Mucosa of stomach (tissue), 1 donor: ENCODE measurements around the gene HIPK2.

Experiments used
- H3K27me3 ChIP-seq: one replicate; pipeline ENCODE4 v1.7.0; 2013; ENCODE audit warnings: mild to moderate bottlenecking, low read length; ENCODE audit not compliant: control insufficient read depth, insufficient read depth
- H3K36me3 ChIP-seq: one replicate; pipeline ENCODE4 v1.7.0; 2013; ENCODE audit warnings: low read length; ENCODE audit not compliant: control insufficient read depth, insufficient read depth
- H3K4me1 ChIP-seq: one replicate; pipeline ENCODE4 v1.7.0; 2013; ENCODE audit warnings: mild to moderate bottlenecking, low read length; ENCODE audit not compliant: control insufficient read depth, insufficient read depth
- H3K4me3 ChIP-seq: one replicate; pipeline ENCODE4 v1.7.0; 2013; ENCODE audit warnings: low read length
- H3K9ac ChIP-seq: one replicate; pipeline ENCODE4 v1.7.0; 2013; ENCODE audit warnings: mild to moderate bottlenecking, low read length, moderate library complexity
- H3K9me3 ChIP-seq: one replicate; pipeline ENCODE4 v1.7.0; 2013; ENCODE audit warnings: mild to moderate bottlenecking, low read length, moderate library complexity; ENCODE audit not compliant: control insufficient read depth
- donor health status: Pancreatic carcinoma.

HIPK2 gene

DNA sequence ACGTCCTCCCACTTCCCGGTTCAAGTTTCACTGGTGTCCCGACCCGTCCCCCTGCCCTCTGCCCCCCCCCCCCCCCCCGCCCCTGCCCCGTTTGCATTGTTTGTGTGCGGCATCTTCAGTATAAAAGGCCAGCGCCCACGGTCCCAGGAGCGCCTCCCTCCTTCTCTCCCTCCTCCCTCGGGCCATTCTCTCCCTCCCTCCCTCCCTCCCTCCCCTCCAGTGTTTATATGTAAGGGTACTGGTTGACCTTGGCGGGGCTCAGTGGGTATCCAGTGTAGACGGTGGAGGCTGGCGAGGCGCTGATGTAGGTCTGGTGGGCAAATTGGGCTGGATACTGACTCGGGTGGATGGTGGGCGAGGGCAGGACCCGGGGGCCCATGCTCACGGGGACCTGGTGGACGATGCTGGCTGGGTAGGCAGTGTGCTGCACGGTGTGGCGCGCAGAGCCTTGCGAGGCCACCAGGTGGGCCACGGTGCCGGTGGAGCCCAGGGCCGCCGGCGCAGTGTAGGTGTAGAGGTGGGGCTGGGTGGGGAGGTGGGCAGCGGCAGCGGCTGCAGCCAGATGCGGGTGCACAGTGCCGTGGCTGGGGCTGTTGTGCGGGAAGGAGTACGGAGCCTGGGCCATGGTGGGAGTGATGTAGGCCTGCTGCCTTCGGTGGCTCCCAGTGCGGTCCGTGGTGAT lies 205.0 kb downstream of the HIPK2 start:
- H3K27me3 ChIP-seq = no peaks in the 10 kb centered on the region
- H3K9me3 ChIP-seq = no peaks in the 10 kb centered on the region
- H3K4me3 ChIP-seq = no peak overlapping the region
- H3K4me1 ChIP-seq = no peaks in the 10 kb centered on the region
- peaks cover 13% of the 10 kb centered on the region for H3K36me3 ChIP-seq
- H3K9ac ChIP-seq = no peak overlapping the region

DNA sequence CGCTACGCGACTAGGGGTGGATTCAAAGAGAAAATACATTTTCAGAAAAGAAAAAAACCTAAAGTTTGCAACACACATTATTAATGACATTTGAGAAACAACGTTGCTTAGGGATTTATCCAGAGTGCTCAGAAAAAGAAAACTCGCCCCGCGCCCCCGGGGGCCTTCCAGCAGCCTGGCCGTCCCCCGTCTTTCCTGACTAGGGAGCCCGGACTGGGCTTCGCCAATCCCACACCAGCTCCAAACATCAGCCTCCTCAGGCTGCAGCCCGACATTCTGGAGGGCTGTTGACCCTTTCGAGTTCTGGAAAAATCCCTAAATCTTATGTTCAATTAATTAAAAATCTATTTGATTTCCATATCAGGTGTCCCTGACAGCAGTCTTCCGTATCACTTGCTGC lies 205.7 kb downstream of the HIPK2 start:
- Histone ChIP-seq H3K27me3 (no peaks in the 10 kb centered on the region), H3K9ac (no peak overlapping the region), H3K9me3 (no peaks in the 10 kb centered on the region), H3K4me3 (no peak overlapping the region), H3K4me1 (no peaks in the 10 kb centered on the region), H3K36me3 (peaks cover 13% of the 10 kb centered on the region)

DNA sequence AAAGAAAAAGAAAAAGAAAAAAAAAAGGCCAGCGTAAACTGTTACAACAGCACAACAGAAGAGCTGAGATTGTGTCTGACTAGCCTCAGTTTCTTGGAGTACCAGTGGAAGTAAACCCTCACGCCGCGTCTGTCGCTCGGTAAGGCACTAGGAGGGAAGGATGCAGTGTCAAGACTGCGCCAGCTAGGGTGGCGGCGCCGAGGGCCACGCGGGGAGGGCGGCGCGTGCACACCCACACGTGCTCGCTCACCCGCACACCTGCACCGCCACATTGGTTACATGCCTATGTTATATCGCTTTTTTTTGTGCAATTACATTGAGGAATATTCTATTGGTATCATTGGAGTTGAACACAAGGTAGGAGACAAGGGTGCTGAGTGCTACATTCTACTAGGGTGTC lies 206.1 kb downstream of the HIPK2 start:
- Histone ChIP-seq H3K27me3 (no peaks in the 10 kb centered on the region), H3K36me3 (peaks cover 13% of the 10 kb centered on the region)

DNA sequence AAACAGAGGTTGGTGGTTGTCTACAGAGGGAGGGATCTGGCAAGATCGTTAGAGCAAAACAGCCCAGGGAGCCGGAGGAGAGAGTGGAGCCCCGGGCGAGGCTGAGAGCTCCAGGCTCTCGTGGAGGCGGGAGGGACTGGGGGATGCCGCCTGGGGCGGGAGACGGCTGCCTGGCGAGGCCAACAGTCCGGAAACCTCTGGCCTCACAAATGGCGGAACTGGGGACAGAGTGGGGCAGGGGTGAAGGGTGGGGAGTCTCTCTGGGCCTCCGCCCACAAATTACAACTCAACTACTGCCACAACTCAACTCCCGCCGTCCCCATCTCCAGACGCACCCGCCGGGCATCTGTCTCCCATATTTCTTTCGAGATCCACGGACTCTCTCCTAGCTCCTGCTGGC lies 206.6 kb downstream of the HIPK2 start:
- Histone ChIP-seq H3K4me1 (no peaks in the 10 kb centered on the region), H3K9ac (no peak overlapping the region), H3K4me3 (no peak overlapping the region), H3K36me3 (peaks cover 13% of the 10 kb centered on the region), H3K9me3 (no peaks in the 10 kb centered on the region), H3K27me3 (no peaks in the 10 kb centered on the region)

More for the DNA sequence above, 206.1 kb downstream of the HIPK2 start:
- H3K4me1 ChIP-seq = no peaks in the 10 kb centered on the region
- no peak overlapping the region for H3K4me3 ChIP-seq
- H3K9ac ChIP-seq = no peak overlapping the region
- no peaks in the 10 kb centered on the region for H3K9me3 ChIP-seq

DNA sequence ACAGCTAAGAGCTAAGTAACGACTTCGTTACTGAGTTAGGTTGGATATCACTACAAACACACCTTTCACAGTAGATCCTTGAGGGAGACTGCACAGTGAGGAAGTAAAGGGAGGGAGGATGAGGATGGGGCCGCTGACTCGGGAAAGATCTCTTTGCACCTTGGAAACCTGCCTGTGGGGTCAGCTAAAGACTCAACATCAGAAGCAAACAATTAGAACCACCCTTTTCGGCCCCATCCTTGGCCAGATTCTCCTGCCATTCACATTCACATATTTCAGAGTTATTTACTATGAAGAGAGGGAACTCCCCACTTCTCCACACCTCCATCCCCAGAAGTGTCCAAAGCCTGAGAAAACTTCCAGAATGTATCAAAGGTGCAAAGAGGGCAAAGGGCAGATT lies 207.2 kb downstream of the HIPK2 start:
- peaks cover 7% of the 10 kb centered on the region for H3K36me3 ChIP-seq
- H3K27me3 ChIP-seq = no peaks in the 10 kb centered on the region
- H3K9ac ChIP-seq = no peak overlapping the region
- no peak overlapping the region for H3K4me3 ChIP-seq
- no peaks in the 10 kb centered on the region for H3K9me3 ChIP-seq
- H3K4me1 ChIP-seq = no peaks in the 10 kb centered on the region

DNA sequence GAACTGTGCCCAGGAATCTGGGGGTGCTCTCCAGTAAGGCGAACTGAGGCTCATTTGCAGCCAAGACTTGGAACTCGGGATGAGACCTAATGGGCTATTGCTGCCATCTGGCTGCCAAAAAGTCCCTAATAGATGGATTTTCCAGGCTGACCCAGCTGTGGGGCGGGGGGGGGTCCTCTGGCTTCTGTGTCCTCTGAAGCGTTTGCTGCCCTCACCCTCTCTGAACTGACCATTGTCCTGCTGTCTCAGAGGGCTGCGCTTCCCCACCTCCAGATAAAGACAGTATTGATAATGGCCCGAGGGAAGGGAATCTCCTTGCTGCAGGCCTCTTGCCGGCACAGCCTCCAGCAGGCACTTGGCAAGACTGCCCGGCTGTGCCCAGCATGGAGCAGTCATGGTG lies 207.7 kb downstream of the HIPK2 start:
- Histone ChIP-seq H3K4me1 (no peaks in the 10 kb centered on the region), H3K36me3 (peaks cover 3% of the 10 kb centered on the region), H3K9me3 (no peaks in the 10 kb centered on the region), H3K4me3 (no peak overlapping the region), H3K27me3 (no peaks in the 10 kb centered on the region), H3K9ac (no peak overlapping the region)

DNA sequence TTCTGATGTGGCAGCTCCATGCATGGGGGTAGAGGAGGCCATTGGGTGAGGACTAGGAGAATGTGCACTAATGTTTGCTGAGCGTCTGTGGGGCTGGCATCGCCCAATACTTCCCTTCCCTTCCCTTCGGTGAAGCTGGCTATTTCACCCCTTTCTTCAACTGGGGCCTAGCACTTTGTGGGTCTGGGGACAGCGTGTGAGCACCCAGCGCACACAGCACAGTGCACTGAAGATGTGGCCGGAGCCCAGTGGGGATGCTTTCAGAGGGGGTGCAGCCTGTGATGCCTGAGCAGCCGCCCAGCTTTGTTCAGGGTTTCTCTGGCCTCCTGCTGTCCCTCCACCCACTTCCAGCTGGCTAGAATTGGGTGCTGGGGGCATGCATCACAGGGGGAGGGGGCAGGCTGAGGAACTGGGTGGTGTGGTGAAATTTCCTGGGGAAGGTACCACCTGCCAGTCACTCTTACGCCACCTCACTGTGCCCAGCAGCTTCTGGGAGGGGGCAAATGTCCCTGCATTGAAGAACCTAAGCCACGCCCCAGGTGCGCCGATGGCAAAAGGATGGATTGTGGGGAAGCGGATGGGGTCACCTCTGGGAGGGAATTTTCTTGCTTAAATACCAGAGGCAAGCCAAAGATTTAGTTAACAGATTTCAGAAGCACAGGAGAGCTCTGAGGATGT lies 208.8 kb downstream of the HIPK2 start:
- Histone ChIP-seq H3K4me3 (no peak overlapping the region), H3K27me3 (no peaks in the 10 kb centered on the region), H3K36me3 (no peaks in the 10 kb centered on the region), H3K9me3 (no peaks in the 10 kb centered on the region), H3K4me1 (no peaks in the 10 kb centered on the region), H3K9ac (no peak overlapping the region)

DNA sequence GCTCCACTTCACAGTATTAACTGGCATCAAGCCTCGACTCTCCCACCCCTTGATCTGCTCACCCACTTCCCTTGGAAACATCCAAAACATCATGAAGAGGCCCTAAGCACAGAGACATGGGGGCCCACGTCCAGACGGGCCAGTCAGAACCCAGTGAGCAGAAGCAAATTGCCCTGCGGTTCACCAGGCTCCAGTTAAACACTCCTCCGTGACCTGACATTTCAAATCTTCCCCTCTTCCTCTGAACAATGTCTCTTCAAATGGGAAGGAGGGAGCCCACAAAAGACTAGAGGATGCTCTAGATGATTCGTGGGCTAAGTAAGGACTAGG lies 209.5 kb downstream of the HIPK2 start:
- no peak overlapping the region for H3K9ac ChIP-seq
- H3K4me1 ChIP-seq = no peaks in the 10 kb centered on the region
- no peaks in the 10 kb centered on the region for H3K27me3 ChIP-seq
- no peaks in the 10 kb centered on the region for H3K9me3 ChIP-seq
- no peak overlapping the region for H3K4me3 ChIP-seq
- H3K36me3 ChIP-seq = no peaks in the 10 kb centered on the region

DNA sequence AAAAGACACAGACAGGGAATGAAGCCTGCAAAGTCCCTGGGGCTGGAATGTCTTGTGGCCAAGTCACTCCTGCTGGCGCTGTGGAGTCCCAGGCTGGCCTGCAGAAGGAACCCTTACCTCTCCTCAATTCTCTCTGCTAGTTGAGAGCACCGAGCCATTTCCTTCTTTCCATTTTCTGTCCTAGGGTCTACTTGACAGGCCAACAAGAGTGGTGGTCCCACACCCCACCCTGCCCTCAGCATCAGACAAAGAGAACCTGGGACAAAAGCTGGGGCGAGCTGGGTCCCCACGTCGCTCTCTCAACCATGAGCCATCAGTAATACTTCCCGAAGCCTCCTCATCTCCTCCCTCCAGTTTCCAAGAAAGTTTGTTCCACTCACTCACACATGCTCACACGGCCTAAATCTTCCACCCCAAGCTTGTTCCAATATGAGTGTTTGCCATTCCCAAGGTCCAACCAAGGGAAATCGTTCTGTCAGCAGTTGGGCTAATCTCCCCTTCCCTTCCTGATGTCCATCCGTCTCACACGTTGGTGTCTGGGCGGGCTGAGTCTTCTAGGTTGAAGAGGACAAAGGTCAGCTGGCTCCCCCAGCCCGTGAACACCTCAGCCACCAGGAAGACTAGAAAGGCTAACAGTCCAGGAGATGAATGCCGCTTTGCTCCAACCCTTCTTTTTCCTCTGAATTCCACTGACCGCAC lies 210.0 kb downstream of the HIPK2 start:
- Histone ChIP-seq H3K27me3 (no peaks in the 10 kb centered on the region), H3K4me1 (no peaks in the 10 kb centered on the region), H3K36me3 (no peaks in the 10 kb centered on the region), H3K9me3 (no peaks in the 10 kb centered on the region), H3K4me3 (no peak overlapping the region), H3K9ac (no peak overlapping the region)

DNA sequence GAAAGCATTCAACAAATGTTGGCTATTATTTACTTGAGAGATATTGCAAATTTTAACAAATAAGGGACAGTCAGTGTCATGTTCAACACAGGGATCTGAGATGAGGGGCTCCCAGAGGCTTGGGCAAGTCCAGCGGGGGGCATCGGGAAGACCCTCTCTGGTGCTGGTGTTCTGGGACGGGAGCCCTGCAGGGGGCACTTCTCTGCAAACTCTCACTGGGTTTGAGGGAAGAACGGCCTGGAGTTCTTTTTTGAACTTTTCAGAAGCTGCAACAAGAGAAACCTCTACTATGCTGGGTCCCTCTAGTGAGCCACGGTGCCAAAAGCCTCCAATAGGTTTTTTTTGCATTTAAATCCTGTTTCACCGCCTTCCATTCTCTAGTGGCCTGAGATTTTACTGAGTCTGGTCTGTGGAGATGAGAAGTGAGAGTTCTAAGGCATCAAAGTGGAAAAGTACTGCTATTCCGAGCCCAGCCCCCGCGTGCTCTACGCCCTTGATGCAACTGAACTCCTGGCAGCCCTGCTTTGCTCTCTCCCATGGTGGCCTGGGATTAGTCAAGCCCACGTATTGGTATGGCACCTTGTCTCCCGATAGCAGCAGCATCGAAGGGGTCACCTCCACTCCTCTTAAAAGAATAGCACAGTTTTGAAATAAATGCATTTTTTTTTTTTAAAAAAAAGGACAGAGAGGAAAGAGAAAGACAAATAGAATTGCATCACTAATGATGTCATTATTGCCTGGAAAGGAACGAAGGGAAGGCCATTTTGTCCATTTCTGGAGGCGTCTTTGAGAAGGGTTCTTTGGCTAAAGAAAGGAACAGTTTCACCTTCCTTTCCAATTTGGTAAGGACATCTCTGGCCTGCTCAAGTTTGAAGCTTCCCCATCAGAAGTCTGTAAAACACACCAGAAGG lies 210.8 kb downstream of the HIPK2 start:
- H3K9me3 ChIP-seq = no peaks in the 10 kb centered on the region
- H3K27me3 ChIP-seq = no peaks in the 10 kb centered on the region
- H3K4me3 ChIP-seq = no peak overlapping the region
- H3K9ac ChIP-seq = no peak overlapping the region
- no peaks in the 10 kb centered on the region for H3K4me1 ChIP-seq
- H3K36me3 ChIP-seq = no peaks in the 10 kb centered on the region

DNA sequence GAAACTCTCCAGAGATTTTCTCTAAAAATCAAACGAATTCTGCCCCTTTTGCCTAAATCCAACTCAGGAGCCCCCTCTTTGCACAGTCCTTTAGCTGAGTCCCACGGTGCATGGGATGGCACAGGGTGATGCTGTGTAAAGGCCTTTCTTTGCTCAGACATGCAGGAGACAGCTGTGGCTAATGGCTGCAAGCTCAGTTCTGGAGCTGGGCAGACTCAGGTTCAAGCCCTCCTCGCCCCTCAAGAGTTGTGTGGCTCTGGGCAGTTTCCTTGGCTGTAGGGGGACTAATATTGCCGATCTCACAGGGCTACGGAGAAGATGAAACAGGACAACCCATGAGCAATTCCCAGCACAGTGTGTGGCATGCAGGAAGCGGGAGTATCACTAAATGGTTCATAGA lies 211.7 kb downstream of the HIPK2 start:
- no peaks in the 10 kb centered on the region for H3K36me3 ChIP-seq
- no peak overlapping the region for H3K4me3 ChIP-seq
- H3K9me3 ChIP-seq = no peaks in the 10 kb centered on the region
- no peaks in the 10 kb centered on the region for H3K4me1 ChIP-seq
- no peaks in the 10 kb centered on the region for H3K27me3 ChIP-seq
- no peak overlapping the region for H3K9ac ChIP-seq

DNA sequence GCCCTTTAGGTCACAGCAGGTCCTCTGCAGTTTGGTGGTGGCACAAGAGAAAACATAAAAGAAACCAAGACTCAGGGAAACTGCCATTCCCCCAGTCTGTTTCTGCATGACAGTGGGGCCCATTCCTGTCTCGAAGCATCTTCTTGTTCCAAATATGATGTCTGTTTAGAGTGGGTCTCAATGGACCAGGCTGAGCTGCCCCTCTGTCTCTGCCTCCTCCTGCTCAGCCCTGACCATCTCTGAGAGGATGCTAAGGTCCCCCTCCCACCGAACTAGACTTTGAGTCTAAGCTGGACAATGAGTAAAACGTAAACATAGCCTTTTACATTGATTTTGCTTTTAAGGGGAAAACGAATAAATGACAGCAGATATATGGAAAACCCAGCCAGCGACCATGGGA lies 213.9 kb downstream of the HIPK2 start:
- Histone ChIP-seq H3K9me3 (no peaks in the 10 kb centered on the region), H3K9ac (no peak overlapping the region), H3K27me3 (peaks cover 3% of the 10 kb centered on the region), H3K4me1 (no peaks in the 10 kb centered on the region), H3K4me3 (no peak overlapping the region), H3K36me3 (no peaks in the 10 kb centered on the region)
